NCI-H2107 treated with DMSO at 0.1 percent for 48 hours (cell line): ENCODE data around the gene GNPTAB.
"Not testable (repeated sequence)": the region's sequence is repeated elsewhere in the genome, so short reads cannot be mapped to it uniquely, and the experiment has no call there.

Experiments used
- DNase-seq: peaks from one replicate; lab custom pipeline; 2025; ENCODE audit not compliant: unreplicated experiment; lab: John Stamatoyannopoulos, UW

GNPTAB gene

GRCh38 chr12:101830367-101831325 lies at the start of gene GNPTAB:
Gene GNPTAB, minus strand, starts transcription at chr12:101830959. Its CDS starts 284 bp downstream, at chr12:101830675.
- peak; percentile 93 for DNase-seq

GRCh38 chr12:101878243-101878821 lies 47.6 kb upstream of the GNPTAB start:
- peak; percentile 22 for DNase-seq

DNA sequence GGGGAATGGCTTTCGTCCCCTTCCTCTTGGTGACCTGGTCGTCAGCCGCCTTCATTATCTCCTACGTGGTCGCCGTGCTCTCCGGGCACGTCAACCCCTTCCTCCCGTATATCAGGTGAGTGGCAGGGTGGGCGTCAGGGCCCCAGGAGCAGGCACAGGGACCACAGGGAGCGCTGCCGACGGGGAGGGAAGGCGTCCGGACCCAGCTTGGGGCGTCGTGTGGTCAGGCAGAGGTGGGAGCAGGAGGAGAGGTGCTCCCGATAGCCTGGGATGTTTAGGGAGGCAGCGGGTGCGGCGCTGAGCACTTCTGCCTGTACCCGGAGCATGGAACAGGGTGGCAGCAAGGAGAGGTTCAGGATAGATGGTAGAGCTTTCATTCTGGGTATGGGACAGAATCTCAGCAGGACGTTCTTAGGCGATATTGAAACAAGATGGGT lies 47.1 kb upstream of the GNPTAB start:
- DNase-seq, result no peak

GRCh38 chr12:101876861-101877805 lies 46.4 kb upstream of the GNPTAB start, which contains the start of gene DRAM1:
Gene DRAM1, plus strand, starts transcription at chr12:101877580. Its CDS starts 210 bp downstream, at chr12:101877790.
- DNase-seq, result peak; percentile 27

DNA sequence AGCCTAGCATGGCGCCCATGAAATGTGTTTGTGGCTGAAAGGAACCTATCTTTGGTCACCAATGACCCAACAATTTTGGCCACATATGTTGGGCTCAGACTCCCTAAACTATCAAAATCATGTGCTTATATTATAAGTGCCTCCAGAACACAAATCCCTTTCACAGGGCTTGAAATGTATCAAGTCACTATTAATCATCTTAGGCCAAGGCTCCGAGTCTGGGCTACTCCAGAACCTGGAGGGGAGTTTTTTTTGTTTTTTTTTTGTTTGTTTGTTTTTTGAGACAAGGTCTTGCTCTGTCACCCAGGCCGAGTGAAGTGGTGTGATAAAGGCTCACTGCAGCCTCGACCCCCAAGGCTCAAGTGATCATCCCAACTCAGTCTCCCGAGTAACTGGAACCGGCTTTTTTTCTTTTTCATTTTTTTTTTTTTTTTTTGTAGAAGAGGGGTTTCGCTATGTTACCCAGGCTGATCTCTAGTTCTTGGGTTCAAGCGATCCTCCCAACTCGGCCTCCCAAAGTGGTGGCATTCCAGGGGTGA lies 45.6 kb upstream of the GNPTAB start:
- no peak for DNase-seq

DNA sequence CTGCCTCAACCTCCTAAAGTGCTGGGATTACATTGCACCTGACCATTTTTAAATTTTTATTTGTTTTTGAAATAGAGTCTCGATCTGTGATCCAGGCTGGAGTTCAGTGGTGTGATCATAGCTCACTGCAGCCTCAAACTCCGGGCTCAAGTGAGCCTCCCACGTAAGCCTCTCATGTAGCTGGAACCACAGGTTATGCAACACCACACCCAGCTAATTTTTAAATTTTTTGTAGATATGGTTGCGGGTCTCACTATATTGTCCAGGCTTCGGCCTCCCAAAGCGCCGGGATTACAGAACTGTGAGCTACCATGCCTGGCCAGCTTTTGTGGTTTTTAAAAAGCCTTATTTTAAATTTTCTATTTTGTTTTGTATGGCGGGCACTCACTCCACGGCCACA lies 44.4 kb upstream of the GNPTAB start:
- DNase-seq, result no peak

DNA sequence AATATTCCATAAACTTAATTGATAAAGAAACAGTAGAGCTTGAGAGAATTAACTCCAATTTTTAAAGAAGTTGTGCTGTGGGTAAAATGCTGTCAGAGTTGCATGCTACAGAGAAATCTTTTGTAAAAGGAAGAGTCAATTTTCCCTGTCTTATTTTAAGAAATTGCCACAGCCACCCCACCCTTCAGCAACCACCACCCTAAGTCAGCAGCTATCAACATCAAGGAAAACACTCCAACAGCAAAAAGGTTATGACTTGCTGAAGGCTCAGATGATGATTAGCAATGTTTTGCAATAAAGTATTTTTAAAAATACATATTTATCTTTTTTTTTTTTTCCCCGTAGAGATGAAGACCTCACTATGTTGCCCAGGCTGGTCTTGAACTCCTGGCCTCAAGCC lies 40.2 kb upstream of the GNPTAB start:
- no peak for DNase-seq

GRCh38 chr12:101867619-101868018 lies 36.9 kb upstream of the GNPTAB start:
- DNase-seq, result not testable (repeated sequence)

DNA sequence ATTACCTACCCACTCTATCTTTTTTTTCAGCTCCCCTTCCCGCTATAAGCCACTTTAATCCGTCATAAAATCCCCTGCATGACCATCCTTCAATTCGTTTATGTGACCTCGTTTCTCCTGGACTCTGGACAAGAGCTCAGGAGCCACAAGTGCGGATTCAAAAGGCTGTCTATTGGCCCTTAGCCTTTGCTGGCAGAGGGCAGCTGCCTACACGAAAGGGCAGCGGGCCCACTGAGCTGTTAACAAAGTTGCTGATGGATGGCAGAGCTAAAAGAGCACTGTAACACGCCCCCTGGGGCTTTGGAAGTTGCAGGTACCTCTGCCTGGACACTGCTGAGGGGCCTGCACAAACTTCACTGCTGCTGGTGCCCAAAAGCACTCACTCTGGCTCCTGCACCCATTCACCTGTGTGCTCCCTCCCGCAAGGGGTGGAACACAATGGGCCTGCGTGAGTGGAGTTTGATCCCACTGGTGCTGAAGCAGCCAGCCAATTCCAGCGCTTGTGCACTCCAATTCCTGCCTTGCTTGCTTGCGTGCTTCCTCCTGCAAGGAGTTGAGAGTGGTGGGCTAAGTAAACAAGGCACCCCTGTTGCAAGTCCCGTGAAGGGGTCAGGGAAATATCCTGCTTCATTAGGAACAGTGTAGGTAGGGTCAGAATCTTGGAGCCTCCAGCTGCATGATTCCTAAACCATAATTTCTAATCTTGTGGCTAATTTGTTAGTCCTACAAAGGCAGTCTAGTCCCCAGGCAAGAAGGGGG lies 36.0 kb upstream of the GNPTAB start:
- DNase-seq, result no peak

GRCh38 chr12:101863981-101864380 lies 33.2 kb upstream of the GNPTAB start:
- no peak for DNase-seq

DNA sequence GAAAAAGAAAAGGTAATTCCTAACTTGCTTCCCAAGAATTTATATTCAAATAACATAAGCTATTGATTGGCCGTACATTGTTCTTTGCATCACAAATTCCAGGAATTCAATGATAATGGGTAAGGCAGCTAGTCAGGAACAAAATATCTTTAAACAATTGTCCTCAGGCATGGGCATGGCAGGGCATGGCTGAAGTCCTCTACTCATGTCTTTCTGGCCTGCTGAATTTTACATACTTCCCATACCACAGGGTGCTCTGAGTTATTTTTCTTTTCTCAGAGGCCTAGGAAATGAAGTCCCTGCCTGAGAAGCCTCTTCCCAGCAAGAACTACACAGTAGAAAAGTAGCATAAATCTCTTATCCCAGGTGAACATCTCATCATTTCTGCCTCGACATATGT lies 31.5 kb upstream of the GNPTAB start:
- DNase-seq, result no peak

- not testable (repeated sequence) for DNase-seq
Measured at GRCh38 chr12:101861688-101862087, 30.9 kb upstream of the GNPTAB start.

- no peak for DNase-seq
Measured at GRCh38 chr12:101859664-101860607, 29.2 kb upstream of the GNPTAB start.

DNA sequence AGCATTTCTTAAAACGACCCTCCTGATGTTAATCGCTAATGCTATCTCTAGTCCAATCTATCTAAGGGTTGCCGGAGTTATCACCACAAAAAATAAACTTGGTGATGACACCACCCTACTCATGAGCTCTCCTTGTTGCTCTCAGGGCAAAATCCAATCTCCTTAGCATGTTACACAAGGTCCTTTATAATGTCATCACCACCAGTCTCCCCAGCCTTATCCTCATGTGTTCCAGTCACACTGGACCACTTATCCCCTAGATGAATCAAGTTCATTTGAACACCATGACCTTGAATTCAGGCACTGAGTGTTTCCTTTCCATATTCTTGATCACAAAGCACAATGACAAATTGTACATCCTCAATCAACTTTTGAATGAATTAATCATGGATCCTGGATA lies 27.6 kb upstream of the GNPTAB start:
- no peak for DNase-seq

DNA sequence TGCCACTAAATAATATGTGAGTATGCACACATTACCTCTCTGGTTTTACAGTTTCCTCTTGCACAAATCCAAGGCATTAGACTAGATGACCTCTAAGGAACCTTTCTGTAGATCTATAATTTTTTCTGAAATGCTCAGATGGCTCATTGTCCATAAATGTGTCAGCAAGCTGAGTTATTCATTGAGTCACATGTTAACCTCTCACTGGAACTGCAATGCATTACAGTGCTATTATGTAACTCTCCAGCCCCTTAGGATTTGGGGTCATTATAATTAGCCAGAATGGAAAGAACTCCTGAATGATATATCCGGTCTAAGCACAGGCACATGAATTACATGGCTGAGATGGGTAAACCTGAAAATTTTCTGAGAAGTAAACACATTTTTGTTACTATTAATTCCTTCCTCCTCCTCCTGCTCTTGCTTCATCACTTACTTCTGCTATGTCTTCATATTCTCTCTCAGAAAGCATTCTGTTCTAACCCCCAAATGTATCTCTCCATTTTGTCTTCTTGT lies 26.3 kb upstream of the GNPTAB start:
- DNase-seq, result no peak

GRCh38 chr12:101856614-101857013 lies 25.9 kb upstream of the GNPTAB start:
- DNase-seq, result not testable (repeated sequence)

GRCh38 chr12:101855976-101856375 lies 25.2 kb upstream of the GNPTAB start:
- no peak for DNase-seq

DNA sequence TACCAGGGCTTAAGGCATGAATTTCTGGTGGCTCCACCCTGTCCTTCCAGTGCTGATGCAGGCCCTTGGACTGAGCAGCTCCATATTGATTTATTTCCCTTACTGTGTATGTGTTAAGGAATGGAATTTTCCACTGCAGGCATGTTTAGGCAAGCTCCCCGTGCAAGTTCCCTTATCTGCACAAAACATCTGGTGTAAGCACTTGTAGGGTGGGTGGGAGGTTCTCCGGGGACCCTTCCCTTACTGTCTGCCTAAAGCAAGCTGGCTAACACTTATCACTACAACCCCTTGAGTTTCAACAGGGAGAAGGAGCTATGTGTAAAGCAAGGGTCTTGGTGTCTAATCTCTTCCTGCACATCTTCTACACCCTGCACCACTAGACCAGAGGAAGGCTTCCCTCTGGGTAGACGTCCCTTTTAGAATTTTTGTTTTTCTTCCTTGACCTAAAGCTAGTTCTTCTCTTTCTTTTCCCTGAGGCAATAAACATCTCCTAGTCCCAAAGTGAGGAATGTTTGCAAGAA lies 24.7 kb upstream of the GNPTAB start:
- no peak for DNase-seq
